PC-9 (cell line): ENCODE measurements around the gene RND3. TPM values are rescaled to one million over a fixed set of nuclear protein-coding genes. Genes with fewer than 3 reads are reported as not detected.

ENCODE experiments used
- BruUV-seq: library from RNA; stranded (reverse); fragments of 400-500 nt; replicated peaks from 2 replicates; lab custom pipeline; 2021; lab: Mats Ljungman, UMichigan
- CTCF ChIA-PET: fragments of 300-600 bp; sonication (Branson Sonifier 250); formaldehyde crosslinking; loops from one replicate; lab custom pipeline; 2022; ENCODE audit warnings: antibody characterized with exemption; lab: Charles Lee
- POLR2A ChIA-PET: fragments of 300-600 bp; sonication (Branson Sonifier 250); formaldehyde crosslinking; loops from one replicate; lab custom pipeline; 2022; ENCODE audit warnings: antibody characterized with exemption; ENCODE audit not compliant: unreplicated experiment; lab: Charles Lee
- DNase-seq, 2 experiments: peaks; one replicate each; pipeline versions ENCODE4 v3.0.0 to v3.0.0-alpha.2; 2015 to 2022; ENCODE audit warnings: mixed read lengths in 1 of 2
- H2AFZ ChIP-seq: fragments of 200-600 bp; sonication (generic); 2 replicates; pipeline ENCODE4 v1.8.1; 2017; ENCODE audit warnings: antibody characterized with exemption
- H3F3A ChIP-seq: fragments of 200-600 bp; sonication (generic); 2 replicates; pipeline ENCODE4 v1.8.1; 2017; ENCODE audit warnings: antibody characterized with exemption, mild to moderate bottlenecking, low read depth; ENCODE audit not compliant: insufficient read depth
- H3K27ac ChIP-seq: fragments of 200-600 bp; sonication (generic); 2 replicates; pipeline ENCODE4 v1.6.1; 2016; ENCODE audit warnings: mixed run types
- H3K27me3 ChIP-seq: fragments of 200-600 bp; sonication (generic); 2 replicates; pipeline ENCODE4 v1.6.1; 2016; ENCODE audit warnings: low read depth, mixed run types; ENCODE audit not compliant: insufficient read depth
- H3K36me3 ChIP-seq: fragments of 200-600 bp; sonication (generic); 2 replicates; pipeline ENCODE4 v1.6.1; 2016; ENCODE audit warnings: low read depth, mixed run types
- H3K4me1 ChIP-seq: fragments of 200-600 bp; sonication (generic); replicated peaks from 2 replicates; pipeline ENCODE4 v1.6.1; 2016; ENCODE audit warnings: mixed run types; ENCODE audit not compliant: insufficient read depth
- H3K4me2 ChIP-seq: fragments of 200-600 bp; sonication (generic); 2 replicates; pipeline ENCODE4 v1.6.1; 2017; ENCODE audit warnings: mixed run types
- H3K4me3 ChIP-seq: fragments of 200-600 bp; sonication (generic); 2 replicates; pipeline ENCODE4 v1.6.1; 2016; ENCODE audit warnings: mixed run types
- H3K79me2 ChIP-seq: fragments of 200-600 bp; sonication (generic); 2 replicates; pipeline ENCODE4 v1.6.1; 2017; ENCODE audit warnings: low read depth, mixed run types
- H3K9me2 ChIP-seq: fragments of 200-600 bp; sonication (generic); 2 replicates; pipeline ENCODE4 v1.8.1; 2017; ENCODE audit warnings: mild to moderate bottlenecking; ENCODE audit not compliant: insufficient read depth
- H3K9me3 ChIP-seq: fragments of 200-600 bp; sonication (generic); 2 replicates; pipeline ENCODE4 v1.8.1; 2016; ENCODE audit warnings: low read depth; ENCODE audit not compliant: insufficient read depth
- H4K20me1 ChIP-seq: fragments of 200-600 bp; sonication (generic); 2 replicates; pipeline ENCODE4 v1.8.1; 2017; ENCODE audit not compliant: insufficient read depth
- CTCF ChIP-seq: fragments of 200-600 bp; sonication (generic); conservative IDR thresholded peaks from 2 replicates; pipeline ENCODE4 v1.6.1; 2017; ENCODE audit warnings: mixed run types, antibody characterized with exemption, mild to moderate bottlenecking, moderate library complexity
- EZH2 ChIP-seq: fragments of 200-600 bp; sonication (generic); IDR thresholded peaks from 2 replicates; pipeline ENCODE4 v1.8.0; 2017; ENCODE audit warnings: antibody characterized with exemption, low read depth
- intact Hi-C: fragments of 100-400 bp; cut with micrococcal nuclease; formaldehyde crosslinking; loops from one replicate; pipeline ENCODE4 v1.10.0; 2022; ENCODE audit not compliant: unreplicated experiment
- total RNA-seq: library from RNA; stranded (reverse); gene quantifications from 2 replicates; pipeline ENCODE4 v1.2.3, GENCODE V29; 2021

Gene RND3
- total RNA-seq, 1 experiment from 2014 or later = 72.9 TPM

- H3K4me1 ChIP-seq = no peaks in the 10 kb centered on the region
- H3K9me2 ChIP-seq = no peaks in the 10 kb centered on the region
- no peak overlapping the region for H3K4me2 ChIP-seq
- ChIA-PET POLR2A (interaction anchor here (0.7 kb wide), 1 partner anchor 51 kb away, joined by 4 read pairs; no protein-coding TSS in a partner anchor), CTCF (no interaction called here)
- TF ChIP-seq EZH2 (no peak), CTCF (no peak)
- BruUV-seq = no TSS peak
- no peak overlapping the region for H3K27ac ChIP-seq
- H3F3A ChIP-seq = no peaks in the 10 kb centered on the region
- H3K36me3 ChIP-seq = no peaks in the 10 kb centered on the region
- H3K4me3 ChIP-seq = no peak overlapping the region
- no peaks in the 10 kb centered on the region for H3K9me3 ChIP-seq
- no peaks in the 10 kb centered on the region for H3K27me3 ChIP-seq
- no peak for DNase-seq
- no peak overlapping the region for H2AFZ ChIP-seq
- intact Hi-C loops = no loop called here
- H4K20me1 ChIP-seq = no peaks in the 10 kb centered on the region
- no peaks in the 10 kb centered on the region for H3K79me2 ChIP-seq
Observed at GRCh38 chr2:150429384-150429961, 58.0 kb downstream of the RND3 start.

- DNase-seq = no peak
- Histone ChIP-seq H3K4me3 (no peak overlapping the region), H3K36me3 (no peaks in the 10 kb centered on the region), H3K9me3 (no peaks in the 10 kb centered on the region), H3K9me2 (no peaks in the 10 kb centered on the region), H3K27me3 (no peaks in the 10 kb centered on the region), H4K20me1 (no peaks in the 10 kb centered on the region), H3K4me2 (no peak overlapping the region), H3K27ac (no peak overlapping the region), H3K79me2 (no peaks in the 10 kb centered on the region), H2AFZ (no peak overlapping the region), H3F3A (no peaks in the 10 kb centered on the region), H3K4me1 (no peaks in the 10 kb centered on the region)
- intact Hi-C loops = no loop called here
- BruUV-seq = no TSS peak
- POLR2A ChIA-PET = interaction anchor here (0.7 kb wide), 1 partner anchor 52 kb away, joined by 4 read pairs; no protein-coding TSS in a partner anchor
- CTCF ChIA-PET = no interaction called here
- TF ChIP-seq CTCF (no peak), EZH2 (no peak)
Observed at GRCh38 chr2:150428641-150429040, 58.8 kb downstream of the RND3 start.

GRCh38 chr2:150427298-150427697 lies 60.2 kb downstream of the RND3 start:
- Histone ChIP-seq H3K36me3 (no peaks in the 10 kb centered on the region), H3F3A (no peaks in the 10 kb centered on the region), H3K27ac (no peak overlapping the region), H4K20me1 (no peaks in the 10 kb centered on the region), H3K9me2 (no peaks in the 10 kb centered on the region), H3K4me1 (no peaks in the 10 kb centered on the region), H3K27me3 (no peaks in the 10 kb centered on the region), H3K79me2 (no peaks in the 10 kb centered on the region), H3K4me3 (no peak overlapping the region), H3K9me3 (no peaks in the 10 kb centered on the region), H2AFZ (no peak overlapping the region), H3K4me2 (no peak overlapping the region)
- no peak for DNase-seq
- CTCF ChIA-PET = no interaction called here
- TF ChIP-seq EZH2 = no peak
- TF ChIP-seq CTCF = no peak
- POLR2A ChIA-PET = no interaction called here
- no TSS peak for BruUV-seq
- intact Hi-C loops = no loop called here
